ENCODE data around the gene UHRF1.
"Not testable (repeated sequence)": the region's sequence is repeated elsewhere in the genome, so short reads cannot be mapped to it uniquely, and the experiment has no call there.

Gene UHRF1

DNA sequence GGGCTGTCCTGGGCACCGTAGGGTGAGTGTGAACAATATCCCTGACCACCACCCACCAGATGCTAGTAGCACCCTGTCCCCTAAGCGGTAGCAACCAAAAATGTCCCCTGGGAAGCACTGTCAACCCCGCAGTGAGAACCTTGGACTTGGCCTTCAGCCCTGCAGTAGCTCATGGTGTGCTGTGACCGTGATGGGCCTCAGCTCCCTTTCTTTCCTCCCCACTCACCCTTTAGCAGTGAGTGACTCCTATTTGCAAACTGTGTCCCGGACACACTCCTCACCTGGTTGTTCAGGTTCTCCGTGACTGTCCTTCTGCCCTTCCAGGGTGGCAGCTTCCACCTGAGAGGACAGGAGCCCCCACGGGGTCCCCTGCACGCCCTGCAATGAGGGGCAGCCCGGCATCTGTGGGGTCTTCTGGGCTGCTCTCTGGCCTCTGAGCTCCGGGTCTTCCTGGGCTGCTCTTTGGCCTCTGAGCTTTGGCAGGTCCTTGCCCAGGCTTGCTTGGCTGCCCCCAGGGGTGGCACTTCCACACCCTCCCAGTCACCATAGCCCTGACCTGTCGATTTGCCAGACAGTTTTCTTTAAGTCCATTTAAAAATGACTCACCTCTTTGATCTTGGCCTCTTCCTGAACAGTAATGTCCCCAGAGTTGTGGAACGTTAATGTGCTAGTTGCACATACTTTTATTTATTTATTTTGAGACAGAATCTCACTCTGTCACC lies 63.4 kb downstream of the UHRF1 start:
- no peak for DNase-seq

DNA sequence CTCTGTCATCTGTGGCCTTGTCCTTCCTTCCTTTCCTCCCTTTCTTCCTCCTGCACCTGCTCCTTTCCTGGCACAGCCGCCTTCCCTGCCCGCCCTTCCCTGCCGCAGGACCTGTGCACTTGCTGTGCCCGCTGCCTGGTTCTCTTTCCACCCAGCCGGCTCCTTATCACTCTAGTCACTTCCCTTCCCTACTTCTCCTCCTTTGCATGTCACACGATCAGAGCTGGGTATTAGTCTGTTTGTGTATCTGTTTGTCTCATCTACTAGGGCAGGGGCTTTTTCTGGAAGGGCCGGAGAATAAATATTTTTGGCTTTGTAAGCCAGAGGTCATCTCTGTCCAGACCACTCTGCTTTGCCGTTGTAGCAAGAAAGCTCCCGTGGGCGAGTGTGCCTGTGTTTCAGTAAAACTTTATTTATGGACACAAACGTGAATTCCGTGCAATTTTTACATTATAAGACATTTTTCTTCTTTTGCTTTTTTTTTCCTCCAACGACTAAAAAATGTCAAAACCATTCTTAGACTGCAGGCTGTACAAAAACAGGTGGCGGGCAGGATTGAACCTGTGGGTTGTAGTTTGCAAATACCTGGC lies 65.7 kb downstream of the UHRF1 start:
- no peak for DNase-seq

DNA sequence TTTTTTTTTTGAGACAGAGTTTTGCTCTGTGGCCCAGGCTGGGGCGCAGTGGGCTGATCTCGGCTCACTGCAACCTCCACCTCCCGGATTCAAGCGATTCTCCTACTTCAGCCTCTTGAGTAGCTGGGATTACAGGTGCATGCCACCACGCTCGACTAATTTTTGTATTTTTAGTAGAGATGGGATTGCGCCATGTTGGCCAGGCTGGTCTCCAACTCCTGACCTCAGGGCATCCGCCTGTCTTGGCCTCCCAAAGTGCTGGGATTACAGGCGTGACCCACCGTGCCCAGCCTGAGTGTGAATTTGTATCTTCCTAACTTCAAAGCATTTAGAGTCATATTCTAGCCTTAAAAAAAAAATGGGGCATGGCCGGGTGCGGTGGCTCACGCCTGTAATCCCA lies 66.3 kb downstream of the UHRF1 start:
- DNase-seq, result not testable (repeated sequence)

DNA sequence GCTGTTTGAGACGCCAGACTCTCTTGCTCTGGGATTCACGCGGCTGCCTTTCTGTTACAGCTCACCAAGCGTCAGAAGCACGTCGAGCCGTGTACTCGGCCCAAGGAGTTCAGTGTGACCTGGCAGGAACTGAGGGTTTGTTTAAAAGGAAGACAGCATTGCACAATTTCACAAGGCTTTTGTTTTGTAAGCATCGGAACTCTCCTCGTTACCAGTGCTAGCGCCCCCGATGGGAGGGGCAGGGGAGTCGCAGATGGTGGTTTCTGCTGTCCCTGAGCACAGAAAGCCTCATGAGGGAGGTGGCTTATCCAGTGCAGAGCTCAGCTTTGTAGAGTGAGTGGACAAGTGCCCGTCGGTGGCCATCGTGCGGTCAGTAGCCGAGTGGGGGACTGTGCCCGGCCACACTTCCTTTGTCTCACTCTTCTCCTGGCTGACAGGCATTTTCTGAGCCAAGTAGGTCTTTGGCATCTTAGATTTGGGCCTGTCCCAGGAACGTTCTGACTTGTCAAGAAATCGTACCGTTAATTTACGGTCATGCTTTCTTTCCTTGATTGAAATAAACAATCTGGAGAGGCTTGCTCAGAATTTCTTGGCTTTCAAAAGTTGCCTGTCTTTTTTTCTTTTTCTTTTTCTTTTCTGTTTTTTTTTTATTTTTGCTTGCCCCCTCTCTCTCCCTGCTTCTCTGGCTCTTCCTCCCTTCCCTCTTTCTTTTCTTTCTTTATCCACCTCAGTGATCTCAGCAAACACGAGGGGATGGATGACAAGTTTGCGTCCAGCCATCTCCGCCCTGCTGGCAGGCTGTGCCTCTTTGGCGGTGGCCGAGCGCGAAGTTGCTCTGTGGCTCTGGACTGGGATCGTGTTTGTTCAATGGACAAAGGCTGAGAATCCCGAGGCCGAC lies 67.3 kb downstream of the UHRF1 start:
- no peak for DNase-seq

DNA sequence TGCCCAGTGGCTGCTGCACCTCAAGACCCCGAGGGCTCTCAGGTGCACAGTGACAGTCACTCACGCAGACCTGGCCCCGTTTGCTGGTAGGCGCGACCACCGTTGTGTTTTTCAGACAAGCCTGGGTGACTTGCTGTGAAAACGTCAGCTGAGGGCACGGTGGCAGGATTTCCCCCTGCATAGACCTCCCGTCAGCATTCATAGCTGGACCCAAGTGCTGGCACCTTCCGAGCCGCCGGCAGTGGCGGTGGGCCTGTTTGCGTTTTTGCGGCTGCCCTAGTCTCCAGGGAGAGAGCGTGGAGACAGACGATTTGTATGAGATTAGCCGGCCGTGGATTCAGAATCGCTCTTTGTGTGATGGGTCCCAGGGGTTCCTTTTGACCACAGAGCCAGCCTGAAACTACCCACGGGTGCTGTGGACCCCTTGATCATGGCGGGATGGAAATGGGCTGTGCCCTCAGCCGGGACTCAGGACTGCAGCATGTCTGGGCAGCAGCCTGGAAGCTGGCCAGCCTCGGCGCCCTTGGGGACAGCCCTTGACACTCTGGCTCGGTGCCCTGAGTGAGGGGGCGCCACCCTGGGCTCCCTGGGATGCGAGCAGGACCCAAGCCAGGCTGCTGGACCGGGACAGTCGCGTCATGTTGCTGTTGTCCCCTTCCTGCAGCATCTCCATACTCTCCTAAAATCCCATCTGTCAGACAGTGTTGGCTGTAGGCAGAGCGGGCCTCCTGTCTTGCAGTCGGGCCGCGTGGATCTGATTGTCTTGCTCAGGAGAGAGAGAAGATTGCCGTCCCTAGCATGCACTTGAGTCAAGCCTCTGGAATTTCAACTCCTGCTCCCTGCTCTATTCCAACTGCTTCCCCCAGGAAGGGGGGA lies 68.2 kb downstream of the UHRF1 start:
- no peak for DNase-seq

DNA sequence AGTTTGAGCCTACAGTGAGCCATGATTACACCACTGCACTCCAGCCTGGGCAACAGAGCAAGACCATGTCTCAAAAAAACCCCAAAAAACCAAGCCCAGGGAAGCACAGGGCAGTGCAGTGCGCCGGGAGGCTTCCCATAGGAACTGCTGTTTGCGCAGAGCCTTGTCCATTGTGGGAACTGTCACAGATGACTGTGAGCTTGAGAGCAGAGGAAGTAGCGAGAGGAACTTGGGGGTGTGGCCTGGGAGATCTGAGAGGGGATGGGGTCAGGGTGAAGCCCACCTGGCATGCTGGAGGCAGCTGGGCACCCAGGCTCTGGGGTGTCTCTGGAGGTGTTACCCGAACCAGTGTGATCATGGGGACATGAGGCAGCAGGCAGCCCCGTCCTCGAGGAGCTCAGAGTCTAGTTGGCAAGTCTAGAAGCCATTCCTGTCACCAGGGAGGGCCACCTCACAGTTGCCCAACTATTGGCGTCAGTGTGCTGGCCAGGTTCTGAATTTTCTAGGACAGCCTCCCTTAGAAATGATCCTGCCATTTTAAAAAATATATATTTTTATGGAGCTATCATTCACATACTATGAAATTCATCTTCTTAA lies 70.0 kb downstream of the UHRF1 start:
- DNase-seq, result no peak

DNA sequence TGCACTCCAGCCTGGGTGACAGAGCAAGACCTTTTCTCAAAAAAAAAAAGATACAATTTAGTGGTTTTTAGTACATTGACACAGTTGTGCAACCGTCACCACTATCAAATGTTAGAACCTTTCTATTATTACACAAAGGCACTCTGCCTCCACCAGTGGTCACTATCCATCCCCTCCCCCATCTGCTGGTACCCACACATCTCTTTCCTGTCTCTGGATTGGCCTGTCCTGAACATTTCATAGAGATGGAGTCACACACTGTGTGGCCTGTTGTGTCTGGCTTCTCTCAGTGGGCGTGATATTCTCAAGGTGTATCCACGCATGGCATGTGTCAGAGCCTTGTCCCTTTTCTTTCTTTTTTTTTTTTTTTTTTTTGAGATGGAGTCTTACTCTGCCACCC lies 70.8 kb downstream of the UHRF1 start:
- no peak for DNase-seq

DNA sequence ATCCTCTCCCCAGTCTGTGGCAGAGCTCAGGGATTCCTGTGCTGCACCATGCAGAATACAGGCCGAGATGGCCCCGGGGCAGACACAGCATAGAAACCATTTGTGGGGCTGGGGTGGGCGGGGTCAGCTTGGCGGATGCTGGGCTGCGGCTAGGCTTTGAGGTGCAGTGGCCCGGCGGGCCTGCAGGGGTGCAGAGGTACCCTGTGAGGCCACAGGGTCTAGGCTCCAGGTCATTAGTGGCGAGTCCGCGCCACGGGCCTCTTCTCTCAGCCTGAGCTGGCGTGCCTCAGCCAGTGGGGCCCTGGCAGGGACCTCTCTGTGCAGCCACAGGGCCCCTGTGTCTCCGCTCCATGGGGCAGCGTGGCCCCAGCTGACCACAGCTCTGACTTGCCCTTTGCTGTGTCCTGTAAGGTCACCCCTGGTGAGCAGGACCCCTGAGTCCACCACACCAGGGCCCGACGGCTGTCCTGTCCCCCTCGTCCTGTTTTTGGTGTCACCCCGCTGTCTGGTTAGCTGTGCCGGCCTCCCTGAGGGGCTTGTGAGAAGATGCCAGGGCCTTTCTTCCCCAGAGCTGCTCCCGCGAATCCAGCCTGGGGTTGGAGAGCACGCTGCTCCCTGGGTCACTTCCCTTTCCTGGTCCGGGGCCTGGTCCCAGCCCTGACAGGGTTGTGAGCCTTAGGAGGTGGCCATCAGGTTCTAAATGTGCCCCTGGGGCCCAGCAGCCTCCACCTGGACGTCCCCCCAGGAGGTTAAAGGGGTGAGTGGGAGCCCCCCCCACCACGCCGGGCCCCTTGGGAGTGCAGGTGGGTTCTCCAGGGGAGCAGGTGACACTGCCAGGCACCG lies 71.8 kb downstream of the UHRF1 start:
- no peak for DNase-seq

DNA sequence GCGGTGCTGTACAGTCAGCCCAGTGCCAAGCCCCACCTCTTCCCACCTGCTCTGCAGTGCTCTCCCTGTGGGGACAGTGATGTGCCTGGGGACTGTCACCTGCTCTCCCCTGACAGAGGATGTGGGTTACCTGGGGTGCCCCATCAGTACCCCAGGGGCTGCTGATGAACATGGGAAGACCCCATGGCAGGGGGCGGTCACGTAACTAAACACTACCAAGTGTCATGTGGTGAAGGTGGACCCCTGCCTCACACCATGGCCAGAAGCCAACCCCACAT lies 72.3 kb downstream of the UHRF1 start:
- no peak for DNase-seq

DNA sequence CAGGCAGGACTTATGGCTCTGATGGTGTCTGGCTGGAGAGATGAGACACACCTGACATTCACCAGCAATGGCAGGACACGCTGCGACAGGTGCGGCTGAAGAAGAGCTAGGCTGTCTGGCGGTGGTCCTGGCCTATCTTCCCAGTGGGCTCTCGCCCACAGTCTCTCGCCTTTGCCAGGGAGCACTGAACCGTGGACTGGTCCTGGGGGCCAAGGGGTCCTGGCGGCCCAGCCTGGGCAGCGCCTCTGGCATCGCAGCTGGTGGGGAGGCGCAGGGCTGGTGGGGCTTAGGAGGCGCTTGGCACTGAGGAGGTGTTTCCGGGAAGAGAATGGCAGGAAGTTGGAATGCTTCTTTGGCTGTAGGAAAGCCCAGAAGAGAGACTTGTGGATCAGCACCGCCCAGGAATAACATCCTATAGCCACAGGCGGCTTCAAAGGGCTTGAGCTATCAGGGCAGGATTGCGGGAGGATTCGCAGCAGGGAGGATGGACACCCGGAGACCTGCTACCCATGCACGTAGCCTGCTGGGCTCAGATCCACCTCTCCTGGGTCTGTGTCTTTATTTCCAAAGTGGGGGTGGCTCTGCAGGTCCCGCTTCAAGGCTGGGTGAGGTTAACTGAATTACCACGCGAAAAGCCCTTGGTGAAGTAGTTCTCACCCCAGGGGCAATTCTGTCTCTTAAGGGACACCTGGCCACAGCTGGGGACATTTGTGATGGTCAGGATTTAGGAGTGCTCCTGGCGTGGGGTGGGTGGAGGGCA lies 74.2 kb downstream of the UHRF1 start:
- no peak for DNase-seq

DNA sequence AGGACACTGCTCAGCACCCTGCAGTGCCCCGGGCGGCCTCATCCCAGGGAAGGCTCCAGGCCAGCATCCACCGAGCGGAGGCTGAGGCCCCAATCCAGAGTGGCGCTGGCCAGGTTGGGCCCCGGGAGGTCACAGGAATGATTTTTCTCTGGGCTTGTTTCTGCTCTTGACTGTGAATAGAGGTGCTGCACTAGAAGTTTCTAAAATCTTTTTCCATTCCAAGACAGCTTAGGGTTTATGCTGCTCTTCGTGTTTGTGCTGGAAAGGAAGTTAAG lies 74.7 kb downstream of the UHRF1 start:
- DNase-seq, result no peak

DNA sequence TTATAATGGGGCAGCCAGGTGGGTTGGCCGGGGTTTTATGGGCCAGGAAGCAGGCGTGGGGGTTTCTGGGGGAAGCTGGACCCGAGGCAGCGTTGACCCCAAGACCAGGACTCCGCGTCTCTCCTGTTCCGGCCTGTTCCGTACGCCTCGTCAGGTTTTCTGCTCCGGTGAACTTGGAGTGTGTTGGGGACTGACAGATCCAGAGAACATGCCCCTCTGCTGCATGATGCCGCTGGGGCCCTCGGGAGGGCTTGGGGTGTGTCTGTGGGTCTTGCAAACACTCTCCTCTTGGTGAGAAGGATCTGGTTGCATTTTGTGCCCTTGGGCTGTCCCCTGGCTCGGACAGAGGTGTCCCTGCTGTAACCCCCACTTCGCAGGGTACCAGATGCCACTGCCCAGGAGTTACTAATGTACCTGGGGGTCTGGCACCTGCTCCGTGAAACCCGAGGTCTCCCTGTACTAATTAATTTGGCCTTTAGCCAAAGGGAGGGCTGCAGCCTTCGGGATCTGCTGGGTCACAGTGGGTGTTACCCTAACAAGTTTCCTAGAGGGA lies 75.2 kb downstream of the UHRF1 start:
- no peak for DNase-seq

DNA sequence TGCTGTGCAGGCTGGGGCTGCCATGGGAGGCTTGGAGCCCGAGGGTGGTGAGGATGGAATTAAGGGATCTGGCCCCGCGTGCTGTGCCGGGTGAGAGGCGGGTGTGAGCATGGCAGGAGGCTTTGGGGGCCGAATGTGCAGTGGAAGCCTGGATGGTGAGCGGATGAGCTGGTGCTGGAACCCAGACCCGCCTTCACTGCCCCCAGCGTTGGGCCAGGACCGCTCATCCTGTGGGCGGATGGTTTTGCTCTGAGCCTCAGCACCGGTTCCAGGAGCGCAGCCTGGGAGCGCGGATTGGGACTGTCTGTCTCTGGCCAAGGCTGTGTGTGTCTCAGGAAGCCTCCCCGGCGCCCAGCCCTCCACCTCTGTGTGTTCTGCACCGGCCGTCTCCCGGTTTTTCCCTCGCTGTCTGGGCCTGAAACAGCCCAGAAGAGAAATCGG lies 76.3 kb downstream of the UHRF1 start:
- DNase-seq, result no peak

DNA sequence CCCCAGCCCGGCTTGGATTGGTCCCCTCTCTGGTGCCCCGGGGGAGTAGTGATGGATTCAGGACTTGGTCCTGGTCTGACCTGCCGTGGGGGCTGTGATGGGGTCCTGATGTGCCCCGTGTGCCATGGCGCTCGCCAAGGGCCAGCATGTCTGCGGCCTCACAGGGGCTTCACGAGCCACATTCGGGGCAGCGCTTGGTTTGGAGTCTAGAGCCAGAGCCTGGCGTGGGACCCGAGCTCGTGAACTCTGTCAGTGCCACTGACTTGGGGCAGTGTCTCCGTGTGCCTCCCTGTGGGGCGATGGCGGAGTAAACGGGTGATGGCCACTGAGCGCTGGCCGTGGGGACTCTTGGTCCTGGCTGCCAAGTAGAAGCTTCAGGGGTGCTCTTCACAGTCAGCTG lies 76.8 kb downstream of the UHRF1 start:
- DNase-seq, result no peak

DNA sequence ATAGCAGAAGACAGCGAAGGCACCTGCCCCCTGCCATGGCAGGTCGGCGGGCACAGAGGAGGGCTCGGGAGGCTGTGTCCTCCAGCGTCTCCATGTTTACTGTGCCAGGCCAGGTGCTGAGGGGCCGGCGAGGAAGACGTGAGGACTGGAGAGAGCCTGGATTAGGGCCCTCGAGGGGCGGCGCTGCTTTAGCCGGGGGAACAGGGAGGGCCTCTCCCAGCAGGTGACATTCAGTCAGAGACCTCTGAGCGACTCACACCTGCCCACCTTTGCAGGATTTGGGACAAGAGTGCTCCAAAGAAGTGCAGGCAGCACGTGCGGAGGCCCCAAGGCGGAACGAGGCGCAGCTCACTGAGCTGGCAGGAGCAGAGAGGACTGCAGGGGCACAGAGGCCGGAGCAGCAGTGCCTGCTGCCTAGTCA lies 77.2 kb downstream of the UHRF1 start:
- DNase-seq, result no peak

DNA sequence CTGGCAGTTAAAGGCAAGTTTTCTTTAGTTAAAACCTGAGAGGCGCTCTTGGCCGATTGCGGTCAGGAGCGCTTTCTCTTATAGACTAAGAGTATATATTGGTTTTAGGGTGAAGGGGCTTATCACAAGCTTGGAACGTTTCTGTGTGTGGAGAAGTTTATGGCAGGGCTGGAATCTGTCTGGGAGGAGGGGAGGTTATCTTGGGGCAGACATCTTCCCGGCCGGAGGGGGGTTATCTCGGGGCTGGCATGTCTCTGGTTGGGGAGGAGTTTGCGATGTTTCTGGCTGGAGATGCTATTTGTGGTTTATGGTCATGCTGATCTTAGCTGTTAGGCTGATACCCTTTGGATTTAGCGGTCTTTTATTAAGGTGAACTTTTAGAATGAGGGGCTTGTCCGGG lies 78.0 kb downstream of the UHRF1 start:
- DNase-seq, result no peak

DNA sequence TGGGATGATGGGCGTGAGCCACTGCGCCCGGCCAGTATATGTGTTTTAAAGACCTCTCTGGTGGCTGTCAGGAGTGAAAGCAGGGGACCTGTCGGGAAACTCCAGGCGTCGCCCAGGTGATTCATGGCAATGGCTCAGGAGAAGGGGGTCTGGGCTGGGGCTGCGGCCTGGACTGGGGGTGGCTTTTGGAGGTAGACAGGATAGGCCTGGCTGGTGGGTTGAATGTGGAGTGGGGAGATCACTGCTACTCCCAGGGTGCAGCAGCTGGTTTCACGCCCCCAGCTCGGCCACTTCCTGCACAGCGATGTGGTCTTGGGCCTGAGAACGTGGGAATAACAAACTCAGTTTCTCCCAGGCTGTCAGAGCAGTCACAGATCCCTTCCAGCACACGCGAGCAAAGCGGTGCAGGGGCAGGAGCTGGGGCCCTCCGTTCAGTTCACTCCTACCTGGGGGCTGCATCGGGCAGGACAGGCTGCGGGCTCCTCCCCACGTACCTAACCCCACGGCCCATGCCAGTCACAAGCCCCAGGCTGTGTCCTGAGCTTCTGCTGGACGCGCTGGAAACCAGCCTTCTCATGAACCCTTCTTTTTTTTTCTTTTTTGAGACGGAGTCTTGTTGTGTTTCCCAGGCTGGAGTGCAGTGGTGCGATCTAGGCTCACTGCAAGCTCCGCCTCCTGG lies 78.5 kb downstream of the UHRF1 start:
- no peak for DNase-seq

DNA sequence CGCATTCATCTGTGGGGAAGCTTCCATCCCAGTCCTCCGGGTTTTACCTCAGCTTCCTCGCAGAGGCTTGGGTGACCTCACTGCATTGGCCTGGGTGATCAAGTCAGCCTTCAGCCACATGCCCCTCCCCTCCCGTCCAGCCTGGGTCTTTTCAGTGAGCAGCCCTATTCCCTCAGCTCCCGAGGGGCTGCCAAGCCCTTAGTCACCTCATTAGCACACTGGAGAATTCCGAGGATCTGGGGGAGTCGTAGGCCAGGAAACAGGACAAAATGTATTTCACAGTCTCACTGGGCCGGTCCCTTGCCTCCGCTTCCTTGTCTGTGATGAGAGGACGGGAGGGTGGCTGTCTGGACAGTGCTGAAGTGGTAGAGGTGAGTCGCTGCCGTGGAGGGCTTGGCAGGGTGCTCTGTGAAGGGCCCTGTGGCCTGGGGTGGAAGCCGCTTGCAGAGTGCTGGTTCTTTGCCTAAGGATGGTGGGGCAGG lies 79.5 kb downstream of the UHRF1 start:
- no peak for DNase-seq

DNA sequence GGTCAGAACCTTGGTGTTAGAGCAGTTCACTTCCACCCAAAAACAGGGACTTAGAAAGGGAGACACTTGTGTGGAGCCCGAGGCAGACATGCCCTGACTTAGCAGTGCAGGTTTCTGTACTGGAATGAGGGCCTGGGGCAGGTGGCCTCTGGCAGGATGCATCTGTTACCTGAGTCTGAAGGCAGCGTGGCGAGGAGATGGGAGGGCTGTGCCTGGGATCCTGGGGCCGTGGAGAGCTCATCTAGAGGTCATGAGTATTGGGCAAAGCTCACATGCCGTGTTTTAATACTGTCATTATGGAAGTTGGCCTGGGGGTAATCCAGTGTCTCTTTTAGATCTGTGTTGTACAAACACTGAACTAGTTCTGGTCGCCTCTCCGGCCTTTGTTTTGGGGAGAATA lies 81.0 kb downstream of the UHRF1 start:
- DNase-seq, result no peak

DNA sequence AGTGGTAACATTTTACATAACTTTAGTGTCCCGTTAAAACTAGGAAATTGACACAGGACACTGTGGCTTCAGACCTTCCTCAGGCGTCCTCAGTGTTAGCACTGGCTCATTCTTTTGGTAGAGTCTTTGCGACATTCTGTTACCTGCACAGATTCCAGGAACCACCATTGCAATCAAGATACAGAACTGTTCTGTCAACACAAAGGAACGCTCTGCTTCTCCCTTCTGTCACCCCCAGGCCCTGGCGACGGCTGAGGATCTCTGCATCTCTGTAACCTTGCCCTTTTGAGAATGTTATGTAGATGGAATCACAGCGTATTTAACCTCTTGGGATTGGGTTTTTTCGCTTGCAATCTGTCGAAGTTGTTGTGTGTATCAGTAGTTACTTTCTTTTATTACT lies 82.2 kb downstream of the UHRF1 start:
- no peak for DNase-seq

Data from central memory CD4-positive, alpha-beta T cell (primary cell).